Stimulated activated CD4-positive, alpha-beta T cell treated with anti-CD3 and anti-CD28 coated beads, Interleukin-12 subunit alpha, Interleukin-12 subunit beta, amount 100 ng/mL, for 4 hours (primary cell): ENCODE data around the gene COL4A2.
"Not testable (repeated sequence)": the region's sequence is repeated elsewhere in the genome, so short reads cannot be mapped to it uniquely, and the experiment has no call there.

Source experiments
- DNase-seq: peaks from one replicate; pipeline ENCODE4 v3.0.0-alpha.2; 2020

The COL4A2 gene

DNA sequence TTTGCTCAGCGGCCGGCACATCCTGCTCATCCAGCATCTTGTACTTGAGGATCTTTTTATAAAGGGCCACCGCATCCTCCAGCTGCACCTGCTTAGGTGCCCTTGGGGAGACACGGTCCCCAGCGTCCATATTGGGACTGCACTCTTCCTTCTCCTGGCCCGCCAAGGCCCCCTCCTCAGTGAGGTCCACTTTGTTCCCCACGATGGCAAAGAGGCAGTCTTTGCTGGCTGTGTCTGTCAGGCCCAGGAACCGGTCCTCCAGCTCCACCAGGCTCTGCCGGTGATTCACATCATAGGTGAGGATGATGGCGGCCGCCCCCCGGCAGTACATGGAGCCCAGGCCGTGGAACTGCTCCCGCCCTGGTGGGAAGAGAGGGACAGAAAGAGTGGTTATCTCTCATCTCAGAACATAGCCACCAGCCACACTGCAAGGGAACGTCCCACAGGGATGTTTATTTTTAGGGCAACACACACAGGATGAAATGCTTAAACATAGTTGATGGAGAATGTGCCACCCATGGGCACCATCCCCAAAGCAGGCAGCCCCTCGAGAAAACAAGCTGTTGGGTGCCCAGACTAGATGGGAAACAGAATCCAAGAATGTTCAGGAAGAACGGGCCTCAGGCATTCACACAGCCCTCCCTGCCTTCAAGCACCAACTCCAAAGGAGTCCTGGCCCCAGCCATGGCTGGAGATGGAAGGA lies 216.9 kb downstream of the COL4A2 start:
- DNase-seq: no peak

DNA sequence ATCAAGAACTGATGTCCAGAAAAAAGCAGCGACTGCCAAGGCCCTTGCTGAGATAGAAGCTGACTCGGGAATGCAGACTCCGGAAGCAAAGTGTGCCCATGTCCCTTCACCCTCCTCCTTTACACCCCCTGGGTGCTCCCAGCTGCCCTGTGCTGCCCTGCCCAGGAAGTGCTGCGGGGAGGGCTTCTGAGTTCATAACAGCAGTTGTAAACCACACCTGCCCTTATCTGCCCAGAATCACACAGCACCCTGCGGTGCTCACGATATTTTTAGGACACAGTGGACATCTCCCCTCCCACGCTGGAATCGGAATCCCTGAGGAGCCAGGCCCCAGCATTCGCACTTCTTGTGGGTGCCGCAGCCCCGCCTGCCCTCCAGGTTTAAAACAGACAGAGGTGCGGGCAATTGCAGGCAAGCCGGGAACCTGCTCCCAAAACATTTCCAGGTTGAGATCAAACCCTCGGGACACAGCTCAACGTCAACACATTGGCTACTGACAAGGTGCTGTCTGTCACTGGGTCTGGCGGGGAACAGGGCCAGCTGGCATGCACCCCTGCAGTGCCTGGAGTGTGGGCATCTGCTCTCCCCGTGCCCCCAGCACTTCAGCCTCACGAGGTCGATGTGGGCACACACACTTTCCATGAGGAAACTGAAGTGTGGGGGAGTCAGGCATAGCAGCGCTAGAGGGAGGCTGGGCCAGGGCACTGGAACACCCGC lies 217.6 kb downstream of the COL4A2 start:
- no peak for DNase-seq

GRCh38 chr13:110525328-110526319 lies 218.5 kb downstream of the COL4A2 start:
- no peak for DNase-seq

DNA sequence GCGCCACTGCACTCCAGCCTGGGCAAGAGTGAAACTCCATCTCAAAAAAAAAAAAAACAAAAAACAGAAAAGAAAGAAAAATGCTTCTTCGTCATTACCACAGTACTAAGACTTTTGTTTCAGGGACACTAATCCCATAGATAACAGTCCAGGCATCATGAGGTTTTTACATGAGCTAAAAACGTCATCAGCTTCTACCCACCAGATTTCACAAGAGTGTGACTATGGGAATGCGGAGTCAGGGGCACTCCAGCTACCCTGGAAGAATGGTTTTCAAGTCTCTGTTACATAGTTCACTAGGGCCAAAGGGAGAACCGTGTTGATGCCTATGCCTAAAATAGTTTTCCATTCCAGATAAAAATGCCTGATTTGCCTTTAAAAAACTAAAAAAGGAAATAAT lies 221.3 kb downstream of the COL4A2 start:
- no peak for DNase-seq

DNA sequence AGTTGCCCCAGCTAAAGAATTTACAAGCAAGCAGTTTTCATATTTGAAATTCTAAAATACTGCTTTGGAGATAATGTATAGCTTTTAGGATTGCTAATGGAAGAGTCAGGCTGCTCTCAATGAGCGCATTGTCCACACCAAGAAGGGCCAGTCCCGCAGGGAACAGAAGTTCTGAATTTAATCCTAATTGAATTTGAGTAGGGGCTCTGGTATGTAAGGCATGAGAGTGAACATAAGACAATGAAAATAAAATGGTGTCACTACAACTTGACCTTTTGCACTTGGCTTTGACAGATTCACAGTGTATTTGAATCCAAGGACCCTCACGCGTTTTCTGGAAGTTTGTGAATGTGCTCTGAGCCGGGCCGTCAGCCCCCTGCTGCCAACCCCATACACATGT lies 221.8 kb downstream of the COL4A2 start:
- no peak for DNase-seq

DNA sequence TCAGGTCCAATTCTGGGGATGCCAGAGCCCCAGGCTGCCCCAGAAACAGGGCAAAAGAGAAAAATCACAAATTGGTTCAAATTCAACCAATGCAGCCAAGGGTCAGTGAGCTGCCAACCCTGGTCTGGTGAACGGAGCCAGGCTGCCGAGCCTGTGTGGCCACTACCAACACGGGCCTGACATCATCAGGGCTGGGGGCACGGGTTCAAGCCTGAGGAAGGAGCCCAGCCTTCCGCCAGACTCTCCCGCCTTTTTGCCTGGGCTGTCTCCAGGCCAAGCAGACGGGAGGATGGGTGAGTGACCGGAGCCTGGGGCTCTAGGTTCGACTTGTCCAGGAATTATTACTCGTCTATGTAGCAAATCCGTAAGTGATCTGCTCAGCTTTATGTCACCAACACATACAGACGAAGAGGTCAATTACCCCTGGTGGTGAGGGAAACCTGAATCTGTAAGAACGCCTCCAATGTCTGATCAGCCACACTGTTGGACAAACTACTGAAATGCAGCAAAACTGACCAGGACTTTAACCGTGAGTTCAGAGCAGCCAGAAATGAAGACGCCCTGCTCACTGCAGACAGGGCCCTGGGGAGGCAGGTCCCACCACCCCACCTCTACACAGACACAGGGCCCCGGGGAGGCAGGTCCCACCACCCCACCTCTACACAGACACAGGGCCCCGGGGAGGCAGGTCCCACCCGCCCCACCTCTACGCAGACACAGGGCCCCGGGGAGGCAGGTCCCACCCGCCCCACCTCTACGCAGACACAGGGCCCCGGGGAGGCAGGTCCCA lies 222.6 kb downstream of the COL4A2 start:
- DNase-seq: no peak

GRCh38 chr13:110531100-110531499 lies 224.0 kb downstream of the COL4A2 start:
- no peak for DNase-seq

DNA sequence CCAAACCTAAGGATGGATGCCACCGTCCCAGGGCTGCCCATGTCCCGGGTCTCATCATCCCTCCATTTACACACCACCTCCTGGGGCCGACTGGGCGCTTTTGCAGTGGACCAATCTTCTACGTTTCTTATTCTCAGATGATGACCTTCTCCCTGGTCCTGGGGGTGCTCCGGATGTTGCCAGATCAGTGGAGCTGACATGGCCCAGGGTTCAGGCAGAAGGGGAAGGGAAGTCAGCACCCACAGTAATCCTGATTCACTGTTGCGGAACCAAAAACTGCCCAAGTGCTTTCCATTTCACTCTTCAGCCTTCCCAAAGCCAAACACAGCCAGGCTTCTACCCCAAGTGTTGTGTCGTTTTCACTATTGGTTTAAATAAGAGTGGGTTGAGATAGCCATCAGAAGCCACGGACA lies 224.6 kb downstream of the COL4A2 start:
- DNase-seq: no peak

DNA sequence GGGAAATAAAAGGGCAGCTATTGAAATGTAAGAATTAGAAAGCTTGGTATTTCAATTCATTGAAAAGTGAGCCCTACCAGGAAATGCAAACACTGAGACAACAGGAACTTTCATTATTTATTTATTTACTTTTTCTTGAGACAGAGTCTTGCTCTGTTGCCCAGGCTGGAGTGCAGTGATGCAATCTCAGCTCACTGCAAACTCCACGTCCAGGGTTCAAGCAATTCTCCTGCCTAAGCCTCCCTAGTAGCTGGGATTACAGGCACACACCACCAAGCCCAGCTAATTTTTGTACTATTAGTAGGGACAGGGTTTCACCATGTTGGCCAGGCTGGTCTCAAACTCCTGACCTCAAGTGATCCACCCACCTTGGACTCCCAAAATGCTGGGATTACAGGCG lies 225.2 kb downstream of the COL4A2 start:
- DNase-seq: not testable (repeated sequence)

- DNase-seq: no peak
These were observed 226.9 kb downstream of the COL4A2 start for GRCh38 chr13:110533771-110534670.

GRCh38 chr13:110535526-110535925 lies 228.4 kb downstream of the COL4A2 start:
- no peak for DNase-seq

DNA sequence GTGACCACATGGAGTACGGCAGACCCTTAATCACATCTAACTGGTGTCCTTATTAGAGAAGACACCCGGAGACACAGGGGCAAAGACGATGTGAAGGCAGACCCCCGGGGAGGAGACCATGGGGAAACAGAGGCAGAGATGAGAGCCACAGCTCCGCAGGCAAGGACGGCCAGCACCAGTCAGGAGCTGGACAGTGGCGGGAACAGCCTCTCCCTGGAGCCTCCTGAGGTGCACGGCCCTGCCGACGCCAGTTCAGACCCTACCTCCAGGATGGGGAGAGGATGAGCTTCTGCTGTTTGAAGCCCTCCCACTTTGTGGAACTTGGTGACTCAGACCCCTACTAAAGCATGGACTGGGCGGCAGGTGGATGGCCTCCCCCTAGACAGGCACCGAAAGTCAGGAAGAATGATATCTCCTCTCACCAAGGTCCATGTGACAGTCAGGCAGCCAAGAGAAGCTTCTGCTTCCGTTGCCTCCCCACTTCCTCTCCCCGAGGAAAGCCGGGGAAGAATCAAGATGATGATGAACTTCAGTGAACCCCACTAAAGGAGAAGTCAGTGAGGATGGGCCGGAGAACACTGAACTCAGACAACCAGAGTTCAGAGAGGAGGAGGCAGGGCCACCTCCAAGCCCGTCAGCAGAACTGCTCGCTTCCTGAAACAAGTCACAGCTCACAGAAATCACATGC lies 229.1 kb downstream of the COL4A2 start:
- DNase-seq: no peak

DNA sequence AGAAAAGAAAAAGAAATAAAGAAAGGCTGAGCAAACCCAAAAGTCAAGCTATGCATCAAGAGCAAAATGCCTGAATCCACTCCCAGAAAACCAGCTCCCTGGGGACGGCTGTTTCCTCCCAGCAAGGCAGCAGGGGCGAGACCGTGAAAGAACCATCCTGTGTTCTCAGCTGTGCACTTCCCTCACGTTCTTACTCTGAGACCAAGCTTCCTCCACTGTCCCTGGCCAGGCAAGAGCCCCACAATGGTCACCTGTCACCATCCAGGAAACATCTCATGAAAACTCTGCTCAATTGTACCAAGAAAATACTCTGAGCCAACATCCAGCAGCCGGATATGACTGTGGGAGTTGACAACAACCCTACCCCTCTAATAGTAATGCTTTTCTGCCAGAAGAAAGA lies 231.5 kb downstream of the COL4A2 start:
- DNase-seq: no peak

DNA sequence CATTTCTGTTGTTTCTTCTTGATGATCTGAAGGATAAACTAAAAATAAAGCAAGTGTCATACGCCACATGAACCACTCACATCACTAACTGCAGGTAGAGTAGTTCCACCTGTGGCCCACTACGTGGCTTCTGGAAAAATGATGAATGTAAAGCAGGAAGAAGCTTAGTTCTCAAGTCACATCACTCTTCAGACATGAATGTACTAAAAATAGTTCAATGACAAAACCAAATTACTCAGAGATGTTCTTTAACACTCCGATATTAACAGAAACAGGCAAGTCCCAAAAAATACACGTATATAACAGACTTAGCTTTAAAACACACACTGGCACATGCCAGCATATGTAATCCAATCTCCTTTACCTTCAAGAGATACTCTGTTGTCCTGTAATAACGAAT lies 232.8 kb downstream of the COL4A2 start:
- DNase-seq: no peak

DNA sequence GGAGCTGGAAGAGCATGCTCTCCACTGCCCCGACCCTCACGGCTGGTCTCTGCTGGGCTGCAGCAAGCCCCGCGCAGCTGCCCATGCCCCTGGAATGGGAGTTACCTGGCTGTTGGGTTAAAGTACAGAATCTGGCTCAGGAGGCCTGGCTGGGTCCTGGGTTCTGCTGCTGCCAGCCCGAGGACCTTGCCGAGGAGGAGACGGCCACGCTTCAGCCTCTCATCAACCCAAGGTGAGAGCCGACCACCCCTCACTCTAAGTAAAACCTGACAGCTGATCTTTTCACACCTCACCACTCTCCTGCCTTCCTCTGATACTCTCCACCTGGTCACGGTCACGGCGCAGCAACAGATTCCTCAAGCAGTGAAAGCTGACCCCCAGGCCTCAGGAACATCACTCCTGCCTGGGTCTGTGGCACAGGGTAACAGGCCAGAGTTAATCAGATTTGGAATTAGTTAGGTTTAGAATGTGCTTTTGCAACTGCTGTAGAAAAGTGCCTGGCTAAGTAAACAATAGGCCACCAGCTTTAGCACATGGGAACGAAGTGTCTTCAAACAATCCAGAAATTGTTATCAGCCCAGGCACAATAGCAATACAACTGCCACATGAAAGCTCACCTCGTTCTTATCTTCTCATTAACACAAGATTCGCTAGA lies 233.9 kb downstream of the COL4A2 start:
- DNase-seq: no peak

DNA sequence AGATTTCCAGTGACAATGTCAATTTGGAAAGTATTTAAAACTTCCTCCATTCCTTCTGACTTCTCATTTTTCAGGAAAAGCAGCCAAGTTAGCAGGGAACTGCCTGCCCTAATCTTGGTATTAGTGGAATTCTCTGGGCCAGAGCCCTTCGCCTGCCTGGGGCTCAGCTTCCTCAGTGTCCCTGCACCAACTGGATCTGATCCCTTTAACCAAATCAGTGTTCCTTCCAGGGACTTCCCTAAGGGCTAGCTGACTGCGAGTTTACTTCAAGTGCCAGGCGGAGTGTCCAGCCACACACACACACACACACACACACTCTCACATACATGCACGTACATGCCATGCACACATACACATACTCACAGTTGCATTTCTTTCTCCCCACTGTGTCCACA lies 234.4 kb downstream of the COL4A2 start:
- DNase-seq: no peak

- no peak for DNase-seq
These were observed 235.2 kb downstream of the COL4A2 start for GRCh38 chr13:110542169-110542796.

- no peak for DNase-seq
These were observed 239.3 kb downstream of the COL4A2 start for GRCh38 chr13:110546378-110546777.

DNA sequence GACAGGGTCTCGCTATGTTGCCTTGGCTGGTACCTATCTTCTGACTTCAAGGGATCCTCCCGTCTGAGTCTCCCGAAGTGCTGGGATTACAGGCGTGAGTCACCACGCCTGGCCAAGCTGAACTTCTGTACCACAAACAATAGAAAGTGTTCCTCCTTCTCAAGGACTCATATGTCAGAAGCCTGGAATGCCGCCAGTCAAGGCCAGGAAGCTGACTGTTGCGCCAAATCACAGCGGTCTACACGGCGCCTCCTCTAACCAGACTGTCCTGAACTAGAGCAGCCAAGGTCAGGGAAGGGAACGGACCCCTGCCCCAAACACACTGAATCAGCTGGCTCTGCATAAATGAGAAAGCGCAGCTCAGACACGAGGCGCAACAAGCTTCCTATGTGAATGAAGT lies 239.8 kb downstream of the COL4A2 start:
- DNase-seq: no peak
